ENCODE measurements around the gene SVIL.

DNA sequence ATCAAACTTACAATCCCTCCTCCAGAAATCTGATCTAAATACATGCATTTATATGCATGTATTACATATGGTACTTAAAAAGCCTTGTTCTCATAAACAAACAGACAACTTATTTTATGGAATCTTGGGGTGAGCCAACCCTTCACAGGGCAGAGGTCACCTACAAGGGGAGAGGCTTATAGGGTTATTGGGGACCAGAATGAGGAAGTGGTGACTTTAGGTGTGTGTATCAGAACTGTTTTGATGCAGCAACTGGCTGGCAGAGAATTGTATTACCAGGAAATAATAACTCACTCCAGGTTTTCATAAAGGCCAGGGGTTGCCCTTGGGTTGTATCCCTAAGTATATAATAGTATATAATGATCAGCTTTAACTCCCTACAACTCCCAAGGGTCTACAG lies 91.1 kb downstream of the SVIL start:
- TF ChIP-seq POLR2A (IDR thresholded peaks at IDR 0.05; ENCODE audit: low read depth, low read length), result no peak
- TF ChIP-seq POLR2AphosphoS5 (IDR thresholded peaks at IDR 0.05; ENCODE audit: low read depth, low read length), result no peak
